Measurements from ENCODE around the gene CNTF. TPM values are rescaled to one million over a fixed set of nuclear protein-coding genes. Genes with fewer than 3 reads are reported as not detected.

The CNTF gene
- total RNA-seq, 1 donor from 2014 or later, result 1.1 TPM

- no peak for DNase-seq
Observed at GRCh38 chr11:58606930-58607714, 15.3 kb upstream of the CNTF start.

GRCh38 chr11:58608331-58608730 lies 14.1 kb upstream of the CNTF start:
- DNase-seq, result no peak

DNA sequence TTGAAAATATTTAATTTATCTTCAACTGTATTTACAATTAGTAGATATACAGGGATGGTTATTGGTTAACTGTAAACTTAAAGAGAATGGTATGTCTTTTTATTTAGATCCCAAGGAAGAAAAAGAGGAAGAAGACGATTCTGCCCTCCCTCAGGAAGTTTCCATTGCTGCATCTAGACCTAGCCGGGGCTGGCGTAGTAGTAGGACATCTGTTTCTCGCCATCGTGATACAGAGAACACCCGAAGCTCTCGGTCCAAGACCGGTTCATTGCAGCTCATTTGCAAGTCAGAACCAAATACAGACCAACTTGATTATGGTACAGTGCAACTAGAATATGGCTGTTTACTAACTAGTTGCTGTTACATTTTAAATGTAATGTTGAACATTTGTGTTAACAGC lies 12.7 kb upstream of the CNTF start:
- no peak for DNase-seq

- no peak for DNase-seq
Observed at GRCh38 chr11:58613228-58613627, 9.2 kb upstream of the CNTF start.

GRCh38 chr11:58615559-58615958 lies 6.9 kb upstream of the CNTF start:
- DNase-seq, result no peak

GRCh38 chr11:58616594-58616993 lies 5.9 kb upstream of the CNTF start:
- peak; percentile 13 for DNase-seq

DNA sequence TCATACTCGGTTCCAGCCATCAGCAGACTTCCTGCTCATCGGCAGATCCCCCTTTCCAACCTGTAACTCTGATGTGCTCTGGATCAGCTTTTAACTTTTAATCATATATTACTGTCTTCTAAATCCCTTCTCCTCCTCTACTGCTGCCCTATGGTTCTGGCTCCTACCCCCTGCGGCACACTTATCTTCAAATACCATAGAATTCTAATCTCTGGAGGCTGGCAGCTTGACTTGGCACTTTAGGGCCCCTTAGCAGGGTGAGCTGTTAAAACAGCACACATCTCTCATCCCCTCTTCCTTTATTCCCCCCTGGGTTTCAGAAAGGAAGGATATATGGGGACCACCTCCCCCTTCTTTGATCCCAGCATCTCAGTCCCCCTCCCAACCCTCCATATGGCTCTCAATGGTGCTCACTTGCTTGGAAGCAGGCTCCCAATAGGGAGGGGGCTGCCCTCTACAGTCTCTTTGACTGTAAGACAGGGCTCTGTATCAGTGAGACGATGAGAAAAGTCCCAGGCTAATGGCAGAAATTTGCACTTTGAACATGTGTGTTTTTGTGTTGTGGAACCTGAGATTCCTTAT lies 4.4 kb upstream of the CNTF start:
- DNase-seq, result no peak

GRCh38 chr11:58621586-58622262 lies 741 bp upstream of the CNTF start:
- DNase-seq, result no peak

- DNase-seq, result peak; percentile 5
Observed at GRCh38 chr11:58625086-58625485, 2.6 kb downstream of the CNTF start.

DNA sequence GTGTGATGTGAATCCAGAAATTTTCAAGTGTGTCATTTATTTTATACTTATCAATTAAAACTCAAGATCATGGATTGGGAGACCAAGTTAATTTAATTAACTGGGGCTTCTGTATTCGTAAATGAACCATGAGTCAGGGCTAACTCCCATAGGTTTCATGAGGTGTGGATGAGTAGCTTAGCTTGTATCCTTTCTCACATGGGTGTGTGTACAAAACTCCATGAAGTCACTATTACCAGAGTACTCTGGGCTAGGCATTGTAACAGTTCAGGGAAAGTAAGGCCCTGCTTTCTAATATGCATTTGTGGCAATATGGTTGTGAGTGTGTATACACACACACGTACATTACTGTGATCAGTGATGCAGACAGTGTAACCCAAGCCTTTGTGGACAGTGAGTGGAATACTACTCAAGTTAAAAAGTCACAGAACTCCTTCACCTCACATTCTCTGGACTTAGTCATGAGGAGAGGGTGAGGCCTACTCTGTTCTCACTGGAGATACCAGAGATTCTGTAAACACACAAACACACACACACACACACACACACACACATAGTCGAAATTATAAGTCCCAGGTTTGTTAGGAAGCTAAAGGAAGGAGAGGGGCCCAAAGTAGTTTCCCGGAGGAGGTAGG lies 3.5 kb downstream of the CNTF start:
- DNase-seq, result no peak

DNA sequence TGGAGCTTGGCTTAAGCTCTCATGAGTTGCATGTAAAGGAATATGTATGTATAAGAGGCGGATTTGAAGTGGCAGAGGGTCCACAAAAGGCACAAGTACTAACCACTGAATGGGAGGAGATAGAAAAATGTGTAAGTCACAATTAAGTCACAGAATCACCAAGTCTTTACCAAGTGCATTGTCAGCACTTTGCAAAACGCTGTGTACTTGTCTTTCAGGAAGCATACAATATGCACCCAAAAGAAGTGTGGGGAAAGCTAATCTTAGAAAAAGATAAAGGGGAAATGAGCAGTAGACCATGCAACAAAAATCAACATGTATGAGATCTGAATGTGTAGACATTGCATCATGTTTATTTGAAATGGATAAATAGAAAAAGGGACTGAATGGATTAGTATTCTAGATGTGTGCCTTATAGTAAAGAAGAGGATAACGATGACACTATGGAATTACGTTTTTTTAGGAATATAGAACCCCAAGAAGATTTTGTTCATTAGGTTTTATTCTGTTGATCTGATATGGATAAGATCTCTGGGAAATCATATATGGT lies 4.5 kb downstream of the CNTF start:
- no peak for DNase-seq

GRCh38 chr11:58628446-58628845 lies 6.0 kb downstream of the CNTF start:
- DNase-seq, result no peak

- peak; percentile 17 for DNase-seq
Observed at GRCh38 chr11:58629857-58630256, 7.4 kb downstream of the CNTF start.

DNA sequence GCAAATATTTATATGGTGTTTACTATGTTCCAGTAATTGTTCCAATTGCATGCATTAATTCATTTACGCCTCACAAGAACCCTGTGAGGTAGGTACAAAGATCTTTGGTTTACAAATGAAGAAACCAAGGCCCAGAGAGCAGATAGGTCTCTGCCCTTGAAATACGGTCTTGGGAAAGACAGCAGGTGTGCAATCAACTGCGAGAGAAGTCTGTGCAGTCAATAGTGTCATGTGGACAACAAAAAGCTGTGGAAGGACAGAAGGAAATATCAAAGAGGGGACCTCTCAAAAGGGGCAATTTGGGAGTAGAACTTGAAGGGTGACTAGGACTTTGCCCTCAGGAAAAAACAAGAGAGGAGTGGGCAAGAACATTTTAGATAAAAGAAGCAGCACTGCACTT lies 8.9 kb downstream of the CNTF start:
- no peak for DNase-seq

- DNase-seq, result no peak
Observed at GRCh38 chr11:58632510-58632909, 10.0 kb downstream of the CNTF start.

- DNase-seq, result no peak
Observed at GRCh38 chr11:58636587-58636986, 14.1 kb downstream of the CNTF start.

- DNase-seq, result no peak
Observed at GRCh38 chr11:58637371-58637770, 14.9 kb downstream of the CNTF start.

GRCh38 chr11:58639103-58639502 lies 16.6 kb downstream of the CNTF start:
- no peak for DNase-seq

GRCh38 chr11:58639669-58640068 lies 17.2 kb downstream of the CNTF start:
- DNase-seq, result no peak

- DNase-seq, result no peak
Observed at GRCh38 chr11:58640386-58641023, 18.0 kb downstream of the CNTF start.

GRCh38 chr11:58641341-58641740 lies 18.9 kb downstream of the CNTF start:
- no peak for DNase-seq
